HEK293T (cell line): ENCODE data around the gene DDX46.

Source experiments
- ARNT ChIP-seq: fragments of 450-650 bp; IDR thresholded peaks from 2 replicates; pipeline ENCODE4 v1.6.1; 2017; ENCODE audit warnings: mild to moderate bottlenecking
- ELF4 ChIP-seq: fragments of 450-650 bp; IDR thresholded peaks from 2 replicates; pipeline ENCODE4 v1.6.1; 2017; ENCODE audit warnings: antibody characterized with exemption
- FOXK2 ChIP-seq: fragments of 450-650 bp; IDR thresholded peaks from 2 replicates; pipeline ENCODE4 v1.6.1; 2016; ENCODE audit warnings: mild to moderate bottlenecking
- FOXM1 ChIP-seq: fragments of 450-650 bp; IDR thresholded peaks from 2 replicates; pipeline ENCODE4 v1.6.1; 2017; ENCODE audit warnings: mild to moderate bottlenecking, borderline replicate concordance
- HDGF ChIP-seq: fragments of 450-650 bp; IDR thresholded peaks from 2 replicates; pipeline ENCODE4 v1.6.1; 2017; ENCODE audit warnings: antibody characterized with exemption, borderline replicate concordance
- NFRKB ChIP-seq: fragments of 450-650 bp; IDR thresholded peaks from 2 replicates; pipeline ENCODE4 v1.6.1; 2016; ENCODE audit warnings: mild to moderate bottlenecking, moderate library complexity
- ZNF384 ChIP-seq: fragments of 450-650 bp; IDR thresholded peaks from 2 replicates; pipeline ENCODE4 v1.6.1; 2016

- TF ChIP-seq ARNT, result no peak
- no peak for TF ChIP-seq ZNF384
- TF ChIP-seq HDGF, result no peak
- TF ChIP-seq NFRKB, result no peak
- TF ChIP-seq FOXM1, result no peak
- TF ChIP-seq FOXK2, result no peak
- TF ChIP-seq ELF4, result no peak
These were observed 25.8 kb downstream of the DDX46 start for GRCh38 chr5:134784241-134784920.
